Activated CD8-positive, alpha-beta memory T cell treated with anti-CD3 and anti-CD28 coated beads for 48 hours (primary cell): ENCODE results near the gene PSMB11.
"Not testable (repeated sequence)": the region's sequence is repeated elsewhere in the genome, so short reads cannot be mapped to it uniquely, and the experiment has no call there.

Experiments used
- DNase-seq, 3 experiments: peaks; one replicate each; pipeline ENCODE4 v3.0.0-alpha.2; 2020; ENCODE audit warnings: low read depth in 2 of 3, low spot score in 2 of 3

PSMB11 gene

DNA sequence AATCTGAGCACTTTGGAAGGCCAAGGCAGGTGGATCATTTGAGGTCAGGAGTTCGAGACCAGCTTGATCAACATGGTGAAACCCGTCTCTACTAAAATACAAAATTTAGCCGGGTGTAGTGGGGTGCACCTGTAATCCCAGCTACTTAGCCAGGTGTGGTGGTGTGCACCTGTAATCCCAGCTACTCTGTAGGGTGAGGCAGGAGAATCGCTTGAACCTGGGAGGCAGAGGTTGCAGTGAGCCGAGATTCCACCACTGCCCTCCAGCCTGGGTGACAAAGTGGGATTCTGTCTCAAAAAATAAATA, 28.3 kb upstream of the PSMB11 start:
- not testable (repeated sequence) for DNase-seq

DNA sequence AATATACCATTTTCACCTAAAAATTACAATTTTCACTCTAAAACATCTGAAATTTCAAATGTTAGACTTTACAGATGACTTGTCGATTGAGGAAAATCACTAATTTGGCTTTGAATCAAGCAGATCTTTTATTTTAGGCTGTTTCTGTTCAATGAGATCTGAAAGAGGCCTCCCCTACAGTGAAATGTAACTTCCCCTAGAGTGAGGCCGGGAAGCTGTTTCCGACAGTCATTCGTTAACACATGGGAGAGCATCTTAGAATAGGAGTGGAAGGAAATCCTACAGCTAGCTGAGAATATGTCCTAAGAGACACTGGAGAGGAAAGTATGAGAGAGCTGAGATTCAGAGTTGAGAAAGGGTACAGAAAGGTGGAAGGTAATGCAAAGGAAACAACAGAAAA, 26.4 kb upstream of the PSMB11 start:
- no peak for DNase-seq

DNA sequence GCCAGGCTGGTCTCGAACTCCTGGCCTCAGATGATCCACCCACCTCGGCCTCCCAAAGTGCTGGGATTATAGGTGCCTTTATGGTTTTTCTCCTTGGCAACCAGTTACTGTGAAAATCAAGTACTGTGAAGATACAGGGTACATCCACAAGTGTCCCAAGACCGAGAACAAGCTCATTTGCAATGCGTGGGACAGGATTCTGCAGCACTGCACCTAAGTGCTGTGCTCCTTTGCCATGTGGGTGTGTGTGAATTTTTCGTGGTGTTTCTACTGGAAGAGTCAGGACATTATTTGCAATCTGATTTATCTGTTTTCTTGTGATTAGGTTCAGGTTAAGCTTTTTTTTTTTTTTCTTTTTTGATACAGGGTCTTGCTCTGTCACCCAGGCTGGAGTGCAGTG, 24.9 kb upstream of the PSMB11 start:
- no peak for DNase-seq

DNA sequence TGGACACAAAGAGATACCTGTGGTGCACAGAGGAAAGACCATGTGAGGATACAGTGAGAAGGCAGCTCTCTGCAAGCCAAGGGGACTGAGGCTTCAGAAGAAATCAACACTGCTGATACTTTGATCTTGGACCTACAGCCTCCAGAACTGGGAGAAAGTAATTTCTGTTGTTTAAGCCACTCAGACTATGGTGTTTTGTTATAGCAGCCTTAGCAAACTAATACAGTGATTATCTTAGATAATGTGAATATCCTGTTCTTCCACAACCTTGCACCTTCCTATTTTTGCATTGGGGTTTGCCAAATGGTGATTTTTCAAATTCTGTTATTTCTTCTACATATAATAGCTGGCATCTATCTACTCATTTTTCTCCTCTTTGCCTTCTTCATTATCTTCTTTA, 23.9 kb upstream of the PSMB11 start:
- DNase-seq: no peak

DNA sequence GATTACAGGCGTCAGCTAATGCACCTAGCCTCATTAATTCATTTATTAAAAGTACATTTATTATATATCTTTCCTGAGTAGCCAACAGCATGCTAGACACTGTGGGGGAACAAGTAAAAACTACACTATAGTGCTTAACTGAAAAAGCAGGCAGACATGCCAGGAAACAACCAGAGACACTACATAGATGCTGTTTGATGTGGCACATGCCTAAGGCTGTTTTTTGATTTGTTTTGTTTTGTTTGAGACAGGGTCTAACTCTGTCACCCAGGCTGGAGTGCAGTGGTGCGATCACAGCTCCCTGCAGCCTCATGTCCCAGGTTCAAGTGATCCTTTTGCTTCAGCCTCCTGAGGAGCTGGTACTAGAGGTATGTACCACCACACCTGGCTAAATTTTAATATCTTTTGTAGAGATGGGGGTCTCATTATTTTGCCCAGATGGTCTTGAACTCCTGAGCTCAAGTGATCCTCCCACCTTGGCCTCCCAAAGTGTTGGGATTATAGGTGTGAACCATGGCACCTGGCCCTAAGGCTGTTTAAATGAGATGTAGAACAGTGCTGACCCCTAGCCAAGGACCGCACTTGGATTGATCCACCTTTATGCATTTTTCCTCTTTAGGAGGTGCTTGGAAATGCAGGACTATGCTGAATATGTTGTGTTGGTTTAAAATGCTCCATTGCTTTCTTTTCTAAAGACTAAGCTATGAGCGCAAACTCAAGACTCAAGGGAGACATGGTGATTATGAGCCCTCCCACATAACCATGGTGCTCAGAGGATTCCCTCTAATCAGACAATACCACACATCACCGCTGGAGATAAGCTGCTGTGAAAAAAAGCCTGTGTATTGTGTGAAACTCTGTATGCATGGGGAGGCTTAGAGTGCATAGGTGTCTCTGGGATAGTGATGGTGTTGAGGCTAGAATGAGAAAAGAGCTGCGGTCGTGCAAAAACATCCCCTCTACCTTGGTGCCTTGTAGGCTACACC, 21.6 kb upstream of the PSMB11 start:
- no peak for DNase-seq

DNA sequence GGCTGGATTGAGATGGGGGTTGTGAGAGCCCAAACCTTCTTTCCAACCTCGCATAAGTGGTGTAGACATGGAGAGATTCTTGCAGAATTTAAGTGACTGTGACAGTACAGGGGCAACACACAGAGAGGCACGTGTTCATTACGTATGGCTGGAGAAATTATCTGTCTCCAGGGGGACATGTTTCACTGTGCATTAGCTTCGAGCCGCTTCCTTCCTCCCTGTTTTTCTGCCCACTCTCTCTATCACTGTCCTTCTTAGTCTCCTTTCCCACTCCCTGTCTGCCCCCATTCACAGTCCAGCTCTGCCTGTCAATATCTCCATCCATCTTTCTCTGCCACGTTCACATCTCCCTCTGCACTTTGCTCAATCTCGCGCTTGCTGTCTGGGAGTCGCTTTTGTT, 20.6 kb upstream of the PSMB11 start:
- no peak for DNase-seq

DNA sequence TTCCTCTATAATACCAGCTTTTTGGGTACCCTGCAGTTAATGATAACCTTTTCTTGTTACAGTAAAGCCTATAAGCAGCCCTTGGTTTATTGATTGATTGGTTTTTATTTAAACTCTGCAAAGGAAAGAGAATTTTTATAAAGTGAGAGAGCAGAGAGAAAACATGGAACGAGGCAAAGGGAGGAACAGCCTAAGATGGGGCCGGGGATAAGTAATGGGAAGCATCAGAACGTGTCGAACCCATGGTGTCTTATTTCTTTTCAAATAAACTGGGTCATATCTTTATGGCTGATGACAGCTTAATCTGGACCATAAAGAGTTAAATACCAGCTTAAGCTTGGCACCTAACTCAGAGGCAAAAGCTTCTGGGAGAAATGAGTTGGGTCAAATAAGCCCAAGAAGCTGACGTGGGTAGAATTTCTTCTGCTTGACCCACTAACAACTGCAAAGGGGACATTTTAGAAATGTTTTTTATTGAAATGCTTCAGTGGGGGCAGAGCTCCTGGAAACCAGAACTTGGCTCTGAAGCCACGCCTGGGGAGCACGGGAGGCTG, 20.0 kb upstream of the PSMB11 start:
- no peak for DNase-seq

DNA sequence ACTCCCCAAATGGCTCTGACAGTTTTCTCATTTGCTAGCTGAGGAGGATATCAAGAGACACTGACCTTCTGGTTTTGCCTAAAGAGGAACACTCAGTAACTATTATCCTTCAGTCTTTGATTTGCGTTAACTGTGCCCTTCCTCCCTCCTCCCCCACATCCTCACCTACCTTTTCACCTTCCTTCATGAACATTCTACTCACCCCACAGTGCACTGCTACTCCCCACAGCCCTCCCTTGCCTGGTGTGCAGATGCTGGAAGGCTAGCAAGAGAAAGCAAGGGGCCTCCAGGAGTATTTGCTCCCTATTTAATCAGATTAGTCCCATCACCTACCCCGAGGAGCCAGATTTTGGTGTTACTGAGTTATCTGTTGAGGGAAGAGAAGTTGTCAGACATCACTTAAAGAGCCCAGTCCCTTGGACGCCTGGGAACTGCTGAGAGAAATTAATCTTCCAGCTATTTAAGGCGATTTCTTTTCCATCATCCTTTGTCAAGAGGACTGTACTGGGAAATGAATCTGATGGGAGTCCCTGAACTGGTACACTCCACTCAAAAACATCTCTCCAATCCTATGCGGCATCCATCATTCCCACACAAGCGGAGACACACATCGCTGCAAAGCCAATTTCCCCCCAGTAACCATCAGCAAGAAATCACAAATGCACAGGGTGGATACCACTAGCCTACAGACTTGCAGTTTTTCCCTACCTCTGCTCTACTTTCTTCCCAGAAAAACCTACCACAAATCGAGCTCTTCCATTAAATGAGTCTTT, 18.8 kb upstream of the PSMB11 start:
- no peak for DNase-seq

DNA sequence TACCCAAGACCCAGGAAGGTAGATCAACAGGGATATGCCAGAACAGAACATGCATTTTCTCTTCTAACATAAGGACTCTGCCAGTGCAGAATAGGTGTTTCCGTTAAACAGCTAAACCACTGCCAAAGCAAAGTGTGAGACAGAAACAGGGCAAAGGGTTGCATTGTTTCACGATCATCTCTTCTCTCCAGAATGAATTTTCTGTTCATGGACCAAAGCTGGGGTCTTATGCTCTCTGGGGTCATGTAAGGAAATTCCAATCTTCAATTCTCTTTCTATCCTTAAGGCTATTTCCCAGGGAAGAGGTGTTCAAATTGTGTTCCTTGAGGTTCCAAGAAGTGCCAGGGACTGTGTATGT, 18.2 kb upstream of the PSMB11 start:
- DNase-seq: no peak

DNA sequence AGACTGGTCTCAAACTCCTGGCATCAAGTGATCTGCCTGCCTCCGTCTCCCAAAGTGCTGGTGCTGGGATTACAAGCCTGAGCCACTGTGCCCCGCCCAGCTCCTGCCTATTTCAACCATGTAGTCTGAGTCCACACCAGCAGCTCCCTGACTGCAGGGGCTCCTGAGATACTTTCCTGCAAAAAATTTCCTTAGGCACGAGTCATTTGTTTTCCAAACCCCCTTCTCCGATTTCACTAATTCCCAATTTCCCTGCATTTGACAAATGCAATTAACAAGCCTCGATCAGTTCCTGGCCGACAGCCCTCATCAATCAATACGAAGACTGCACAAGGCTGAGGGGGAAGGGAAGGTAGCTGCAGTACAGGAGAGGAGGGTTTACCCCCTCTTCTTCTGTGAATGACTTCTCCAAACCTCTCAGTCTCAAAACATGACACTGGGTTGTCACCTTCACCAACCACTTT, 17.4 kb upstream of the PSMB11 start:
- no peak for DNase-seq

DNA sequence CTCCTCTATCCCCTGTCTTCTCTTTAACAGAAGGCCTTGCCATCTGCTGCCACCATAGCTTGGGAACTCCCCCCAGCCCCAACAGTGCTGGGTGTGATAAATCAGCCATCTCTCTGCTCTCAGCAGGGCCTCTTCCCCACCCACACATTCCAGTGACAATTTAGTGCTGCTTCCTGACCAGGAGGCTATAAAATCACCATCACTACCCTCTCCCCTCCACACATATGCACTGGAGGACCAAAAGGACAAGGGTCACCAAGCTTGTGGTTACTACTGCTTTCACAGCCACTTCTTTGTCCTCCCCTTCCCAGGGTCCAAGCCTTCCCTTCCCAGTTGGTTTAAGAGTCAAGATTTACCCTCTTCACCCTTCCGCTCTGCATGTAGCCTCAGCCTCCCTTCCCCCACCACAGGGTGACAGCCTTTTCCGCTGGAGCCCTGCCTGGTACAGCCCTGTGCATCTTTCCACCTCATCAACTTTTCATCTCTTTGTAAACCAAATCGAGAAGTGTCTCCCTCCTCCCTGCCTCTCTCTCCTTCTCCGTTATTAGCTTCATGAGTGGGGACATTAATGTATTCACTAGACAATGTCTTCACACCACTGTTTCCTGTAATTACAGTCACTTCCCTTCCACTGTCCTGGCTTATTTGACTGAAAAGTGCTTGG, 16.7 kb upstream of the PSMB11 start:
- DNase-seq: no peak

DNA sequence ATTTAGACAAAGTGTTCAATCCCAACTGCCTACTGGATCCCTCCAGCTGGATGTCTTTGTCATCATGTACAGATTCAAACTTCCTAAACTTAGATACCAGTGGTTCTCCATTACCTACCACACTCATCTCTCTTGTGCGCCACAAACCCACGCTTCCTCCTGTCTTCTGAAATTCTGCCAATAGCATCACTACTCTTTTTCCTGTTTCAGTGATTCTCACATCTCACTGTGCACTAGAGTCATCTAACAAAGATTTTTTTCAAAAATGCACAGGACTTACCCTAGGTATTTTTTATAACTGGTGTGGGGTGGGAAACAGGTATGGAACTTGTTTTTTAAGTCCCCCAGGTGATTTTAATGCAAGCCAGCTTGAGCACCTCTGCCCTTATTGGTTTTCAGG, 13.2 kb upstream of the PSMB11 start:
- no peak for DNase-seq

DNA sequence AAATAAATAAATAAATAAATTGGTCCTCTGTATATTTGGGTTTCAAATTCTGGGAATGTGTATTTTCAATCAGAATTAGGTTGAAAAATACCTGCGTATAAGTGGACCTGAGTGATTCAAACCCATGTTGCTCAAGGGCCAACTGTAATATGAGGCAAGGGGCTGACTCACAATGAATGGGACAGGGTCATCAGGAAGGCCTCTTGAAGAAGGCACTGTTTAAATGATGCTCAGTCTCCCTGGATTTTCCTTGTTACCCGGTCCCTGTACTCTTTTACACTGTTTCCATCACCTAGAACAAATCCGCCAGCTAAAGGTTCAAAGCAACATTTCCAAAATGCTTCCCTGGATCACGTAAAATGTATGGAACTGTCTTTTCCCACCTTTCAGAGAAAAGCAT, 11.1 kb upstream of the PSMB11 start:
- no peak for DNase-seq

DNA sequence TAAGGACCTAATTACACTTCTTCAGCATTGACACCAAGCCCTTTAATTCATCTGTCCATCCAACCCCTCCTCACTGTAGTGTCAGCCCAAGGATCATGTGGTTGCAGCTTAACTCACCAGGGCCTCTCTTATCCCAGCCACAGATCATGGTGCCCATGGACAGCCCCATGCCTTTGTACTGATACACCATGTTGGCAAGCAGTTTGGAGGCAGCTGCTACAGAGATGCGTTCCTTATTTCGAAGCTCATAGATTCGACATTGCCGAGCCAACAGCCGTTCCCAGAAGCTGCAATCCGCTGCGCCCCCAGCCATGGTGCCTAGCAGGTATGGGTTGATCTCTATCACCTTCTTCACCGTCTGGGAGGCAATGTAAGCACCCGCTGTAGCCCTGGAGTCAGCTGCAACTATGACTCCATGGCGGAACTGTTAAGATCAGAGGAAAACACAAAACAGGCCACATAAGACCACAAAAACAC, 8.7 kb upstream of the PSMB11 start:
- DNase-seq: no peak

DNA sequence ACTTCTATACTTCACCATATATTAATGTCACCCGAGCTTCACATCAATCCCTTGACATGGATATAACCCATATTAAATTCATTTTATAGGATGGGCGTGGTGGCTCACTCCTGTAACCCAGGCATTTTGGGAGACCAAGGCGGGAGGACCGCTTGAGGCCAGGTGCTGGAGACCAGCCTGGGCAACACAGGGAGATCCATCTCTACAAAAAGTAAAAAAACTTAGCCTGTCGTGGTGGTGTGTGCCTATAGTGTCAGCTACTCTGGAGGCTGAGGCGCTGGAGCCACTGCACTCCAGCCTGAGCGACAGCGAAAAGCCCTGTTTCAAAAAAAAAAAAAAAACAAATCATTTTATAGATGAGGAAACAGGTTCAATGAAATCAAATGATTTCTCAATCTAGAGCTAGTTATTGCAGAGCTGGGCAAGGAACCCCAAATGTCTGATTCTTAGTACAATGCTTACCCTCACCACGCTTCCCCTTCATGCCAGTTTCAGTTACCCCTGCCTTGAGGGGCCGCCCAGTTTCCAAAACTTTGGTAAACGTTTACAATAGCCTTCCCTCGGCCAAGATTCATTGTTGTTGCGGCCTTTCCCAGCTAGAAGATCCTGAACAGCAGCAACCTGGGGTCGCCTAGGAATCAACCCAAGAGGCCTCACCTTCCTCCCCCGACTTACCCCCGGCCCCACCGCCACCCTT, 8.1 kb upstream of the PSMB11 start:
- DNase-seq: no peak

DNA sequence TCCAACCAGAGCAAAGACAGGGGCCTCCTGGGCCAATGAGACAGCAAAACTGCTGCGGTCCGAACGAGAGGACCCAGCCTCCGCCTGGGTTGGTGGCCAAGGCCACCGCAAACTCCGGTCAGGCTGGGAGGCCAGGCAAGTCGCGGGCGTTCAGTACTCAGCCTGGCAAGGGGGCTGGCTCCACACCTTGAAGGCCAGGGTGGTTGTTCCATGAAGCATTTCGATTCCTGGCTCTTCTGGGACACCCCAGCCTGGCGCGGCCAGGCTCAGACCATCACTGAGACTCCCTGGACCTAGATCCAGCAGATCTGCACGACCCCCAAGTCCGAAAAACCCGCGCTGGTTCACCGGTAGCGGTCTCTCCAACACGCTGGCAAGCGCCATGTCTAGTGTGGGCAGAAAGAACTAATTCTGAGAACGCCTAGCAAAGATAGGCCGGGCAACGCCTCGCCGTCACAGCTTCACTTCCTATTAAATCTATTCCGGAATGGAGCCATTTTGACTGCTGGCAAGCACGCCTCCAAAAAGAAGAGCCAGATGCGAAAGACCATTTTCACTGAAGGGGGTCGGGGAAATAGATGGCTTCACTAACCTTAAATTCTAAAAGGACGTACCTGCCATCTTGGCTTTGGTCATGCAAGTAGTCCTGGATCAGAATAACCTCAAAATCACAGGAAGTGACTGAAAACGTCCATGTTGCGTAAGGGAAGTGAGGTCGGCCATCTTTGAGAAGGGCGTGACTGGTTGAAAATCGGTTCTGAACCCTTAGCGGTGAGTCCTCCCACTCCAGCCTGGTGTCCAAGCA, 7.3 kb upstream of the PSMB11 start, which contains the start of gene PSMB5:
PSMB5 (minus strand) TSS at position 403 of the 805 bp plus-strand sequence; CDS start at position 384, 19 bp downstream.
- peak; percentile 59 to 71 (median 63) for DNase-seq

DNA sequence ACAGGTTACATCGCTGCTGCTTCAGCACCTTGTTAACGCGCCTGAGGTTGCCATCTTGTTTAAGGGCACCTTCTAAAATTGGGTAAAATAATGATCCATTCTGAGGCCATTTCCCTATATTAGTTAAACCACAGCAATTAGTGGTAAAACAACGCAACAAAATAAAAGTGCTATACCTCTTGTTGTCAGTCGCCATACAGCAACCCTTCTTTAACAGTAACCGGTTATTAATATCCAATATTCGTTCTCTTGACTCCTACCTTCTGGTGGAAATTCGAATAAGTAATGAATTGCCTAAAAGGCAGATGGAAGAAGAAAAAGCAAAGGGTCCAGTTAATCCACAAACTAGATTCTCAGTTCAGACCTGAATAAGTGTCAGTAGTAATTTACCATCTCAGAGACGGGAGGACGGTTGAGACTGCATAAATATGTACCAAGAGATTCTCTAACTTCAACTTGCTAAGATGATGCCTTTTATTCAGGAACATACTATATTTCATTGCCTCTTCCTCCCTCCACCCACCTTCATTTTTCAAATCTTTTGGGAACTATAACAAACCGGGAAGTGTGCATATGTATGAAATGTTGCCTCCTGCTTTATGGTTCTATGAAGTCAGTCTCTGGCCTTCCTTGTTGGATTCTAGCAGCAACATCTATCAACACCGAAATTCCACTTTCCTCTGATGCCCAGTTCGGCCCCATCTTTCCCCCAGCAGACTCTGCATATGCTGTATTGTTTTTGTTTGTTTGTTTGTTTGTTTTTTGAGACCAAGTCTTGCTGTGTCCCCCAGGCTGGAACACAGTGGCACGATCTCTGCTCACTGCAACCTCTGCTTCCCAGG, 6.5 kb upstream of the PSMB11 start:
- no peak for DNase-seq

DNA sequence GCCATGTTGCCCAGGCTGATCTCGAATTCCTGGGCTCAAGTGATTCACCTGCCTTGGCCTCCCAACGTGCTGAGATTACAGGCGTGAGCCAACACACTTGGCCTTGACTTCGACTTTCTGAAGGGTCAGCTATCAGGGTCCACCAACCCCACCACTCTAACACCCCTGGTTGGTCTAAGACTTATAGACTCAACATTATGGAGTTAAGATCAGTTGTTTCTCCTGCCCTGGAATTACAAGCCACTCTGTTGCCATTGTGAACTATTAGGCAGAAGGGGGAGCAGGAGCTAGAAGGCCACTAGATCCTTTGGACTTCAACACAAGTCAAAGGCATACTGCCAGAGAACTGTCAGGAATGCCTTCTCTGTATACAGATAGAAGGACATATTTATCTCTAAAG, 1.9 kb upstream of the PSMB11 start:
- DNase-seq: no peak

DNA sequence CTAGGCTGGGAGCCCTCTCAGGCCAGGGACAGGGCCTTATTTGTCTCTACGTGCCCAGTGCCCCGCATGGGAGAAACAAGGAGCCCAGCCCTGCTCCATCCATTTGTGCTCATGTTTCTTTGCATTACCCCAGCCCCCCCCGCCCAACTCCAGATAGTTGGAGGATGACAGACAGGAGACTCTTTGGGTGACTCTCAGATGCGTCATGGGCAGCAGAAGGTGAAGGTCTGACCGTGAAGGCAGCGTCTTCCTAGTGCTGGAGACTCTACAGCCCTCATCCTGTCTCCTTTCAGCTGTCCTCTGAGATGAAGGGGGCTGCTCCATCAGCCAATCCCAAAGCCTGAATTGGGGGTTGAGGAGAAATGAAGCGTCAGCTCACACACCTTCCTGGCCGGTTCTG, 283 bp upstream of the PSMB11 start:
- no peak for DNase-seq
